ENCODE results near the gene LPP. TPM values are rescaled to one million over a fixed set of nuclear protein-coding genes. Genes with fewer than 3 reads are reported as not detected.
A peak's percentile ranks its signal among the peaks of the same experiment; 100 is the strongest.

LPP gene
- total and polyA plus RNA-seq, 2 donors (not counting 1 experiment from before 2014, with no cell fraction given): 7.6 to 81.7 TPM

DNA sequence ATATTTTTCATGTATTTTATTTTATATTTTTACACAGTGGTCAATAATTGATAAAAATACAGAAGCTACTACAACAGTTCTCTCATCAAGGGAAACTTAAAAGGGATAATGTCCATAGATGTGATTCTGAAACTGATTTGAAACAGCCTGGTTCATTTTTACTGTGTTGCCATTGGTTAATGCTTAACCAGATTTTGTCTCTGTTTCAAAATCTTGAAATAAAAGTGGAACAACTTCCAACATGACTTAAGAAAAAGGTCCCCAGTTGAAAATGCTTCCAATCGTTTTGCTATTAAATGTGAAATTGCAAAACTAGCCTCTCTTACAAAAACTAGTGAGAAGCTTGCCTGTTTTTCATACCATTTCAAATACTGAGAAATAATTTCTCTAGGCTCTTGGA is 240.7 kb downstream of the LPP start:
- Mint-ChIP-seq H3K4me1 (peaks cover 78% of the 10 kb centered on the region), H3K4me3 (no peak overlapping the region), H3K9me3 (ENCODE audit: insufficient read depth) (no peaks in the 10 kb centered on the region), H3K27ac (no peak overlapping the region), H3K27me3 (no peaks in the 10 kb centered on the region)
- TF ChIP-seq, protein P1, sequence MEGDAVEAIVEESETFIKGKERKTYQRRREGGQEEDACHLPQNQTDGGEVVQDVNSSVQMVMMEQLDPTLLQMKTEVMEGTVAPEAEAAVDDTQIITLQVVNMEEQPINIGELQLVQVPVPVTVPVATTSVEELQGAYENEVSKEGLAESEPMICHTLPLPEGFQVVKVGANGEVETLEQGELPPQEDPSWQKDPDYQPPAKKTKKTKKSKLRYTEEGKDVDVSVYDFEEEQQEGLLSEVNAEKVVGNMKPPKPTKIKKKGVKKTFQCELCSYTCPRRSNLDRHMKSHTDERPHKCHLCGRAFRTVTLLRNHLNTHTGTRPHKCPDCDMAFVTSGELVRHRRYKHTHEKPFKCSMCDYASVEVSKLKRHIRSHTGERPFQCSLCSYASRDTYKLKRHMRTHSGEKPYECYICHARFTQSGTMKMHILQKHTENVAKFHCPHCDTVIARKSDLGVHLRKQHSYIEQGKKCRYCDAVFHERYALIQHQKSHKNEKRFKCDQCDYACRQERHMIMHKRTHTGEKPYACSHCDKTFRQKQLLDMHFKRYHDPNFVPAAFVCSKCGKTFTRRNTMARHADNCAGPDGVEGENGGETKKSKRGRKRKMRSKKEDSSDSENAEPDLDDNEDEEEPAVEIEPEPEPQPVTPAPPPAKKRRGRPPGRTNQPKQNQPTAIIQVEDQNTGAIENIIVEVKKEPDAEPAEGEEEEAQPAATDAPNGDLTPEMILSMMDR (IDR thresholded peaks at IDR 0.05): no peak
- TF ChIP-seq EZH2 (IDR thresholded peaks at IDR 0.05; ENCODE audit: borderline replicate concordance, insufficient read depth, low read depth, low read length, poor library complexity, severe bottlenecking): no peak
- Histone ChIP-seq H3K79me2 (ENCODE audit: control insufficient read depth, insufficient read depth, low read length) (peaks cover 16% of the 10 kb centered on the region), H3K9ac (ENCODE audit: low read length) (no peak overlapping the region), H2AFZ (ENCODE audit: insufficient read depth, low read depth, low read length, poor library complexity, severe bottlenecking) (no peak overlapping the region), H3K36me3 (replicated peaks in 1 of 2; ENCODE audit: control extremely low read depth in 1 of 2, control insufficient read depth in 1 of 2, extremely low read depth in 1 of 2, insufficient read depth in 2 of 2, low read length in 1 of 2) (no peaks in the 10 kb centered on the region), H3K4me3 (ENCODE audit: control extremely low read depth in 1 of 5, extremely low read depth in 1 of 5, insufficient read depth in 1 of 5, low read depth in 2 of 5, low read length in 4 of 5) (no peak overlapping the region), H3K27ac (ENCODE audit: low read length in 2 of 2) (no peak overlapping the region), H3K4me1 (ENCODE audit: control insufficient read depth in 2 of 2, insufficient read depth in 2 of 2, low read length in 2 of 2) (peaks cover 70 to 71% of the 10 kb centered on the region in 2 donors), H3K9me3 (ENCODE audit: control extremely low read depth in 1 of 3, control insufficient read depth in 2 of 3, insufficient read depth in 1 of 3, low read length in 2 of 3) (no peaks in the 10 kb centered on the region), H3K4me2 (replicated peaks; ENCODE audit: low read depth, low read length, poor library complexity, severe bottlenecking) (no peak overlapping the region), H3K27me3 (replicated peaks in 1 of 4; ENCODE audit: control extremely low read depth in 1 of 4, control insufficient read depth in 3 of 4, insufficient read depth in 4 of 4, low read length in 3 of 4) (no peaks in the 10 kb centered on the region), H4K20me1 (ENCODE audit: control insufficient read depth, insufficient read depth, low read length, poor library complexity, severe bottlenecking) (no peaks in the 10 kb centered on the region)
- WGBS (ENCODE audit: insufficient coverage): no CpG with 5 or more reads among the region's 1 CpG
- intact Hi-C loops (cut with micrococcal nuclease): no loop called here
- ChIA-PET CTCF (interaction anchor here (0.8 to 1.6 kb wide), 3 partner anchors 179 to 654 kb away, joined by 3 to 8 read pairs (median 3); no protein-coding TSS in a partner anchor), POLR2A (no interaction called here)
- ATAC-seq (ENCODE audit: low read depth): no peak
- DNase-seq: no peak

DNA sequence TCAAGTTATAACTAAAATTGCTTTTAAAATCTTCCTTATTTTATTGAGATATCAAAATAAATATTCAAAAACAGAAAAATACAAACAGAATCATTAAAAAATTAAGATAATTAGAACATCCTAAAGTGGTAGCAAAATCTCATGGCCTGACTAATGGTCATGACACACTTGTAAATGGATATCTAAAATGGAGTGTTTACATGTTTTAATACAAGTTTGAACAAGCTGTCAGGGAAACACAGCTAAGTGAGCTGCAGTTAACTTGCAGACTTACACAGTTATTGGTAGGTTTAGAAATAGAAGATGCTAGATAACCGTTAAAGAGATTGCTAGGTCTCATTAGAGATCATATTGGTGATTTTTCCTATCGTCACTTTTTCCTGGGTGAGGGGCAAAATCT is 242.3 kb downstream of the LPP start:
- no peak for ATAC-seq (ENCODE audit: low read depth)
- WGBS (ENCODE audit: insufficient coverage): 67% methylated on average over 1 of the region's 2 CpGs
- Histone ChIP-seq H3K27ac (ENCODE audit: low read length in 2 of 2) (peak overlapping the region; percentile 89 to 95), H3K4me1 (ENCODE audit: control insufficient read depth in 2 of 2, insufficient read depth in 2 of 2, low read length in 2 of 2) (peaks cover 70 to 71% of the 10 kb centered on the region in 2 donors), H3K27me3 (replicated peaks in 1 of 4; ENCODE audit: control extremely low read depth in 1 of 4, control insufficient read depth in 3 of 4, insufficient read depth in 4 of 4, low read length in 3 of 4) (no peaks in the 10 kb centered on the region), H3K9ac (ENCODE audit: low read length) (no peak overlapping the region), H3K4me3 (ENCODE audit: control extremely low read depth in 1 of 5, extremely low read depth in 1 of 5, insufficient read depth in 1 of 5, low read depth in 2 of 5, low read length in 4 of 5) (no peak overlapping the region), H3K79me2 (ENCODE audit: control insufficient read depth, insufficient read depth, low read length) (peaks cover 16% of the 10 kb centered on the region), H2AFZ (ENCODE audit: insufficient read depth, low read depth, low read length, poor library complexity, severe bottlenecking) (peak overlapping the region; percentile 71), H4K20me1 (ENCODE audit: control insufficient read depth, insufficient read depth, low read length, poor library complexity, severe bottlenecking) (no peaks in the 10 kb centered on the region), H3K36me3 (replicated peaks in 1 of 2; ENCODE audit: control extremely low read depth in 1 of 2, control insufficient read depth in 1 of 2, extremely low read depth in 1 of 2, insufficient read depth in 2 of 2, low read length in 1 of 2) (no peaks in the 10 kb centered on the region), H3K9me3 (ENCODE audit: control extremely low read depth in 1 of 3, control insufficient read depth in 2 of 3, insufficient read depth in 1 of 3, low read length in 2 of 3) (no peaks in the 10 kb centered on the region), H3K4me2 (replicated peaks; ENCODE audit: low read depth, low read length, poor library complexity, severe bottlenecking) (peak overlapping the region; percentile 74)
- Mint-ChIP-seq H3K27me3 (no peaks in the 10 kb centered on the region), H3K4me1 (peaks cover 78% of the 10 kb centered on the region), H3K4me3 (peak overlapping the region; percentile 90), H3K9me3 (ENCODE audit: insufficient read depth) (no peaks in the 10 kb centered on the region), H3K27ac (peak overlapping the region; percentile 98)
- ChIA-PET CTCF (no interaction called here), POLR2A (interaction anchor here (0.9 kb wide), 1 partner anchor 9 kb away, joined by 3 read pairs; no protein-coding TSS in a partner anchor)
- DNase-seq: no peak
- intact Hi-C loops (cut with micrococcal nuclease): loop anchor here (2.0 kb wide), 1 partner anchor 243 kb away; no protein-coding TSS in a partner anchor
- no peak for TF ChIP-seq EZH2 (IDR thresholded peaks at IDR 0.05; ENCODE audit: borderline replicate concordance, insufficient read depth, low read depth, low read length, poor library complexity, severe bottlenecking)
- TF ChIP-seq, protein P1 (IDR thresholded peaks at IDR 0.05): no peak
